Activated effector memory CD4-positive, alpha-beta T cell treated with Interleukin-2 at 50 U/mL for 16 hours (primary cell): ENCODE data around the gene SLC44A1.

Source experiments
- DNase-seq: peaks from one replicate; pipeline ENCODE4 v3.0.0-alpha.2; 2020

SLC44A1 gene

DNA sequence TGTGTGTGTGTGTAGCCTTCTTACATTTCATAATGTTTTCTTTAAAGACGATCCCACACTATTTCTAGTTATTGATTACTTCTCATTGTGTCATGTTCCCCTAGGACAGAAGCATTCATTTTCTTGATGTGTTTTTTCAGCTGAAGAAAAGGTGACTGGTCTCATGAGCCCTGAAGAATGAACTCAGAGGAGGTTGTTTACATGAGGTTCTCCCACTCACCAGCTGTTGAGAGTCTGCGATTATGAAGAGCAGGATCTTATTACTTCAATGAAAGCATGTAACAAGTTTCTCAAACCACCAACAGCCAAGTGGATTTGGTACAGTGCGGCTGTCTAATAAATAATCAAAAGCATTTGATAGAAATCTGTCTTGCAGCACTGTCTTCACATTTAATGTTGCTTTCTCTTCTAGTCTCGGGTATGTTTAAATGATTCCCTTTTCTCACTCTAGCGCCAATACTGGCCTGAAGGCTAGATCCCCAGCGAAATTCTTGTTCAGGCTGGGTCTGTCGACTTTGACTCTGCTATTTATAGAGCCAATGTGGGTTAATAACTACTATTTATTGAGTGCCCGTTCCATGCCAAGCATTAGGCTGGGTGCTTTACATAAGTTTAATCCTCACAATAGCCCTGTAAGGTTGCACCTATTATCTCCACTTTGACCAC, 193.8 kb downstream of the SLC44A1 start:
- DNase-seq, result no peak

DNA sequence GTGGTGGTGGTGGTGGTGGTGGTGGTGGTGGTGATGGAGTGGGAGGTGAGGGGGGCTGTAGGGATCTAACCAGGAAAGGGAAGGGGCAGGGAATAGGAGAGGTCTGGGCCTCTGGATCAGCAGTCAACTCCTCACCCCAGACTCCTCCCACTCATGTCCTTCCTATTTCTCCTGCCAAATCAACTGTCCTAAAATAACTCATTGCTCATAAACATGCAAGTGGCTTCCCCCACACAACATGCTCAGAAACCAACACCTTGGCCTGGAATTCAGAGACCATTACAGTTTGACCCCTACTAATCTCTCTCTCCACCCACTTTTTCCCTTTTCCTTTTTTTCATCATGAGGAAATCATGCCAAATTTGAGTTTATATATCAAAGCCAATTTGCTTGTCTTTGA, 195.0 kb downstream of the SLC44A1 start:
- no peak for DNase-seq

DNA sequence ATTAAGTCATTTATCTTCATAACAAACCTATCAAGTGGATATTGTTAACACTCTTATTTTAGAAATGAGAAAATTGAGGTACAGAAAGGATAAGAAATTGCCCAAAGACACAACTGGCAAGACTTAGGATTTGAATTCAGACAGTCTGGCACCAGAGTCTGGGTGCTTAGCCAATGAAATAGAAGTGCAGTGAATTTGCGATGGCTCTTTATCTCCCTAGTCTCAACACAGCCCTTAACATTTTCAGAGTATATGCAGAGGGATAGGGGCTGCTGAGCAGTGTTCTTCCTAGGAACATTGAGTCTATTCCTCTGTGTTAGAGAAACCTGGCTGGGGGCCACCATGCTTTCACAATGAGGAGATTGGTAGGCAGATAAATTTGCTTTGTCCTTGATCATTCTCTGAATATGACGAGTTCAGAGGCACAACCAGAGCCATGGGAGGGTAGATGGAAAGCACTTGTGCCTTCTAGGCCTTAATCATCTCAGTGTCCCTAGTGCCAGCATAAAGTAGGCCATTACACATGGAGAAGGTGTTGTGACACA, 197.2 kb downstream of the SLC44A1 start:
- no peak for DNase-seq

DNA sequence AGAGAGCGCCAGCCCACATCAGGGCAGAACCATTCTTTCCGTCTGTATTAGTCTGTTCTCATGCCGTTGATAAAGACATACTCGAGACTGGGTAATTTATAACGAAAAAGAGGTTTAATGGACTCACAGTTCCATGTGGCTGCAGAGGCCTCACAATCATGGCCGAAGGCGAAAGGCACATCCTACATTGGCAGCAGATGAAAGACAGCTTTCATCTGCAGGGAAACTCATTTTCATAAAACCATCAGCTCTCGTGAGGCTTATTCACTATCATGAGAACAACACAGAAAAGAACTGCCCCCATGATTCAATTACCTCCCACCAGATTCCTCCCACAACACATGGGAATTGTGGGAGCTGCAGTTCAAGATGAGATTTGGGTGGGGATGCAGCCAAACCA, 198.7 kb downstream of the SLC44A1 start:
- DNase-seq, result no peak

DNA sequence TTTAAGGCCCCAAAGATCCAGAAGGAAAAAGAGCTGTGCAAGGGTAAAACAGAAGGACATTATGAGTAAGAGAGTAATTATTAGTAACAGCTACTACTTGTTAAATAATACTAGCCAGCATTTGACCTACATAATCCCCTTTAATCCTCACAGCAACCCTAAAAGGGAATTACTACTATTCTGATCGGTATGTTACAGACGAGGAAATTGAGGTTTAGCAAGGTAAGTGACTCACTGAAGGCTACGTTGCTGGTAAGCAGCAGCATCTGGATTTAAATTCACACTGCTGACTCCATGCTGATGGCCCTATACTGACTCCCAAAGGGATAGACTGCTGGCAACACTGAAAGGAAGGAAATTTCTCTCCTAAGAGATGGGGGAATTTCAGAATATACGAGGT, 199.7 kb downstream of the SLC44A1 start:
- no peak for DNase-seq

DNA sequence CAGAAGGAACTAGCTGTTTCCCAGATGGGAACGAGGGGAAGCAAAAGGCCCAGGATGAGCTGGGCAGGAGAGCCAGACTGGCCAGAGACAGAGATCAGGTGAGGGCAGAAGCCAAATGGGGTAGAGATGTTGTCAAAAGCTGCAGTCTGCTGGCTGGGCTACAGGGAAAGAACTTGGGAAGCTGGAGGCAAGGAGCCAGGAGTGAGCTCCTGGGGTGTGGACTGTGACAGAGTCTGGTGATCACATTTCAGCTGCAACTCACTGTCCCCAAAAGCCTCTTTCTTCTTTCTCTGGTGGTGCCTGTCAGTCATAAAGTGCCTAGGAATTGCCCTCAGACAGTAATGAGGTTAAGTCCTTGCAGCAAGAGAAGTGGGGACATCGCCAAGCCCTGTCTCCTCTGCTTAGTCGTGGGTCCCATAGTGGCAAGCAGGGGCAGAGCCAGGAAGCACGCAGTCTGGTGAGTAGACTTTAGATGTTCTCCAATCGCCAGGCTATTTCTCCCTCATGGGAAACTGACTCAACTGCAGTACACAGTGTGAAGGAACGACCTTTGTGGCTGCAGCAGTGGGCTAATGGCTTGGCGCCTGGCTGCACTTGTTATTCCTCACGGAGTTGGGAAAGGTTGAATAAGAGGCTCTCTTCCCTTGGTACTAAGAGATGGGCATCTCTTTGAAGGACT, 200.9 kb downstream of the SLC44A1 start:
- no peak for DNase-seq

DNA sequence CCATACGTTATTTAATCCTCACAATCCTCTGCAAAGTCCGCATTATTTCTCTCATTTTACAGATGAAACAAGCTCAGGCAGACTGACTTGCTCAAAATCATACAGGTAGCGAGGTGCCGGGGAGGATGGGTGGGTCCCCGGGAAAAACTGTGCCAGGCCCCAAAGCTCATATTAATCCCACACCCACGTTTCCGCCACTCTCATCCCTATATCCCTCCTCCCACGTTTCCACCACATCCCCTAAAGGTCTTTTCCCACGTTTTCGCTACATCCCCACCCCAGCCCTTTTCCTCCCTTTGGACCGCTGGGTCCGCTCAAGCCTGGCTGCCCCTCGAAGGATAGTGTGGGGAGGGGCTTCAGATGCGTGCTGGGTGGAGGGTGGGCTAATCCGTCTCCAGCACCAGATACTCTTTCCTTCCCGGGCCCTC, 202.9 kb downstream of the SLC44A1 start:
- DNase-seq, result no peak

DNA sequence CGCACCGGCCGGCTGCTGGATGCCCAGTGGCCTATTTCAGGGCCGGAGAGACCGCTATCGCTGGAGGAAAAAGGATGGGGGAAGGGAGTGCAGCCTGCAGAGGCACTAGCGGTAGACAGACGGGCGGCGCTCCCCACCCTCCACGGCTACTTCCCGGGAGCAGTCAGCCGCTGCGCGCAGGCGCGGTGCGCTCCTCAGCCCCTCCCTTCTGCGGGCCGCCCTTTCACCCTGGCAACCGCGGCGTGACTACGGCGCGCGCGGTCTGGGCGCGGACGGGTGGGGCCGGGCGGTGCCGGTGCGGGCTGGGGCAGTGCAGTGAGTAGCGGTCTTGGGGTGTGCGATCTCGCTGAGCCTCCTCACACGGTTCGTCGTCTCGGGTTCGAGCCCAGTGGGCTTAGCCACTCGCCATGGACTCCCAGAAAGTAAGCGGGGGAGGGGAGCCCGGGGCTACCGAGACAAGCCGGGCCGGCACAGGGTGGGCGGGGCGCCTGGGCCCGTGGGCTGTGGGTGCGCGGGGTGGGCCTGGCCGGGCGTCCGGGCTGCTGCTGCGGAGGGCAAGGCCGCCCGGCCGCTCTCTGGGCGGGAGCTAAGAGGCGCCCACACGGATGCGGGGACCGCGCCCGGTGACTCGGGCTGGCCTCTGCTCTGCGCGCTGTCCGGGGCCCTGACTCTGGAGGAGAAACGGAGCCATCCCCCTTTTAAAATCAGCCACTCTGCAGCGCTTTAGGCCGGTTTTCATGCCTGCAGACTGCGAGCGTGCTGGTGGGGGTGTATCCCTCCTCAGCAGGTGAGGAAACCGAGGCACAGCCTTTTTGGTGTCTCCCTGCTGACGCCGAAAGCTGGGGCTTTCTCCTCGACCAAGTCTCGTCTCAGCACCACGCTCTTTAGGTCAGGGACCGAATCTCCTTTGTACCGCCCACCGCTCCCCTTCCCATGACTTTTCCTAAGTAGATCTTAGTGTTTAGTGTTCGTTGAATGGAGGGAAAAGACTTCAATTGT, 203.7 kb downstream of the SLC44A1 start, which contains the start of gene FSD1L:
Gene FSD1L (plus strand): TSS at position 221 of the 999 bp plus-strand sequence. CDS start 187 bp downstream, at position 408.
- peak; percentile 72 for DNase-seq

DNA sequence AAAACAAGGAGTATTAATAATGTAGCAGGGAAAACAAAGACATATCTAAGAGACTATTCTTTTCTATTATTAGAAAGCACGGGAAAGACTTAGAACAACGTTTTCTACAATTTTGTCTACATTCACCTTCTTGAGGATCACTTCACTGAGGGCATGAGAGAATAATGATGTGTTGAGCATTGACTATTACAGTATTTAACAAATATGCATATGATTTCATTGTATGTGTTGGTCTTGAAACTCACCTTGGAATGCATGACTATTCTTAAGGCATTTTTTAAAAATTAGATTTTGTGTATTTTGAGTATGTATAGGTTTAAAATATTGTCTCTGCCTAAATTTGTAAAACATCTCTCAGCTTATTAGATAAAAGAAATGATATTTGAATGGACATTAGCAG, 204.6 kb downstream of the SLC44A1 start:
- no peak for DNase-seq

DNA sequence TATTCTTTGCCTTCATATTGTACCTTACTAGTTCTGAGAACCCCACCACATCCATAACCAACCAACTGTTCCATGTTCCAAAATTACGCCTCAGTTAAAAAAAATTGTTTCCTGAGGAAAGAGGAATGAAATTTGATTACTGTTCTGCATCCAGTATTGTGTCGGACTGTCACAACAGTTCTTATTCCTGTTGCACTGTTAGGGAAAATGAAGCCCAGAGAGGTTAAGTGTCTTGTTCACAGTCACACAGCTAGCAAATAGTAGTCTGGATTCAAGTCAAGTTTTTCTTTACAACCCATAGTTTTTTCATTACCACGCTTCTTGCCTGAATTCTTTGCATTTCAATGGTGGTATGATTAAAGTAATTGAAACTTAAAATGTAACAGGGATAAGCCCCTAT, 207.7 kb downstream of the SLC44A1 start:
- no peak for DNase-seq

DNA sequence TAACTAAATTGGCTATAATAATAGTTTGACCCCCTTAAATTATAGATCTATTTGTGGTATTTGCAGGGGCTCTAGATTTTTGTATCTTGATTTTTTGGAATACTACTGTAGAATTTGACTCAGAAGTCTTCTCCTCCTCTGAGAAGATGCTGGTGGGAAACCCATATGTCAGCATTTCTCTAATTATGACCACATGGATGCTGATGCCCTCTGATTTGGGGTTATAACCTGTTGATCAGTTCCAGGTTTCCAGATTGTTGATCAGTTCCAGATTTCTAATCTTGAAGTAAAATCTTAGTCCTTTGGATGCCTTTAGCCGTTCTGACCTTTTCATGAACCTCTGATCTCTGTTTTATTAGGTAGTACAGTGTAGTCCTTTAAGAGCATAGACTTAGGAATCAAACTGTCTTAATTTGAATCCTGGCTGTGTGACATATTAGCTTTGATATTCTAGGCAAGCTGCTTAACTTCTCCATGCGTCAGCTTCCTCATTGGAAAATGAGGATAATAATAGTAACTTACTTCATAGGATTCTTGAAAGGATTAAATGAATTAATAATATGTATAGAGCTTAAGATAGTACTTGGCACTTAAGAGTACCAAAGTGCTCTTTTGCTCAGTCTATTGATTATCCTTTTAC, 211.5 kb downstream of the SLC44A1 start:
- DNase-seq, result no peak

DNA sequence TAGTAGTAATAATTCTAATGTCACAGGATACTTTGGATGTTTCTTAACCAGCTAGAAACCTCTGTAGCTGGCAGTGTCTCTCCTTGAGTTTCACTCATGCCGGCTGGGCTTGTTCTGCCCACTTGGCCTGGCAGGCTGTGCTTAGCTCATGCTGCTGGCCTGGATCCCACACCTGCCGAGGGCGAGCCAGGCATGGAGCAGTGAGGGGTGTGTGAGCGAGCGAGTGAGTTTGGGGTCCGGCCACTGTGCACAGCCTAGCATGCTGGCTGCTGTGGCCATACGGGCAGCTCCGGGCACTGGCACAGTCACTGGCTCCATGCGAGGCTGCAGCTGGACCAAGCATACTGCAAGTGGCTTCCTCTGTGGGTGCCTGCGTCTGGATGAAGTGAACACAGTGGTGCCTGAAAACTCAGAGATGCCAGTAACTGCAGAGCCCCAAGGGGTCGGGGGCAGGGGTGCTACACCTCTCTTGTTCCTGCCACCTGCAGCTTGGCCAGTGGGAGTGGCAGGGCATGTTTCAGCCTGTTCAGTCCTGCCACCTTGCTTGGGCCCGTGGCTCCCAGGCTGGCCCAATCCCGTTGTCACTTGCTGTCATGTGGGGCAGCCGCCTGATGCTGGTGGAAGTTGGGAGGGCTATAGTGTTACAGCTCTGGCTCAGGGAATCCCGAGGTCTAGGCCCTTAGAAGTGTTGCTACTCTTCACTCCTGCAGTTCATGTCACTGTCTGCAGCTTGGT, 213.3 kb downstream of the SLC44A1 start:
- DNase-seq, result no peak

DNA sequence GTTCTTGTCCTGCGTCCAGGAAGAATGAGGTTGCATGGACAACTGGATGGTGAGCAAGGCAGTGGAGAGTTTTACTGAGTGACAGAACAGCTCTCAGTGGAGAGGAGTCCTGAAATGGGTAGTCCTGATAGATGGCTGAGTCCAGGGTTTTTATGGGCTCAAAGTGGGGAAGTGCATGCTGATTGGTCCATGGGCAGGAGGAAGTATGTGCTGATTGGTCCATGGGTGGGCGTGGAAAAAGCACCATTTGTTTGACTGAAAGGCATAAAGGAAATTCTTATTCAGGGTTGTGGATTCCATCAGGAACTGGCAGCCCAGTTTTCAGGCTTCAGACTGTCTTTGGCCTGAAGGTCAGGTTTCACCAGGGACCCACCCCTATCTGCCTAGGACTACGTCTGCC, 214.0 kb downstream of the SLC44A1 start:
- no peak for DNase-seq

DNA sequence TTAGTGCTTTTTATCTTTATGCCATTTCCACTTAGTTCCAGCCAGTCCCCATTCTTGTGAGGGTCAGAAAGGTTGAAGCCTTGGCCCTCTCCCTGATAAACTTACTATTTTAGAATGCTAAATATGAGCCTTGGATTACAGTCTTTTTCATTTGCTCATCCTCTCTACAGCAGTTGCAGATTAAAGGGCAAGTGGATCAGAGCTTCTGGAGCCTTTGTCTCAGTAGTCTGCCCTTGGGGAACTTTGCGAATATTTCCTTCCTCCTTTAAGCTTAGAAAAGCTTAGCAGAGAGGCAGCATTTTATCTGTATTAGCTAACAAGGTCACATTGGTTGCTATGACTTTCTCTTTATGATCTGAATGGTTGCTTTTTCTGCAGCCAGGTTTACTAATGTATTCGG, 214.9 kb downstream of the SLC44A1 start:
- DNase-seq, result no peak

DNA sequence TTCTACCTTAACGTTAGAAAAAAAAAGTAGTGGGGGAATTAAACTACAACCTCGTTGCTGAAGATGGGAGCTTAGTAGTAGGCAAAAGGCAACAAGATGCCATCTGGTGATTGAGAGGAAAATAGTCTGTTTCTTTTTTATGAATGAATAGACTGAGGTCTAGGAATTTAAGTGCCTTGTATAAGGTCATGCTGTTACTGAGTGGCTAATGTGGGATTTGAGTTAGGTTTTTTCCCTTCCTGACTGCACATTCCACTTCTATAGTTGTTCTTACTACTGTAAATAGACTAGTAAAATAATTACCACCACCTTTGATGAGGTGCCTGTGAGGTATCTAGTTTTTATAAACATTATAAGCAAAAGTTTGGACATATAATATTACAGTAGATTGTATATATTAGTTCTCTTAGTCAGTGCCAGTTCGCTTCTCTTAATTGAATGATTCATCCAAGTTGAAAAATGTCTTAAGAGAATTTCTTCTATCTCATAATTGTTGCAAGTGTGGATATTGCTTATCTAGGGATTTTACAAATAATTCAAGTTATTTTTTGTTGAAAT, 222.5 kb downstream of the SLC44A1 start:
- no peak for DNase-seq

DNA sequence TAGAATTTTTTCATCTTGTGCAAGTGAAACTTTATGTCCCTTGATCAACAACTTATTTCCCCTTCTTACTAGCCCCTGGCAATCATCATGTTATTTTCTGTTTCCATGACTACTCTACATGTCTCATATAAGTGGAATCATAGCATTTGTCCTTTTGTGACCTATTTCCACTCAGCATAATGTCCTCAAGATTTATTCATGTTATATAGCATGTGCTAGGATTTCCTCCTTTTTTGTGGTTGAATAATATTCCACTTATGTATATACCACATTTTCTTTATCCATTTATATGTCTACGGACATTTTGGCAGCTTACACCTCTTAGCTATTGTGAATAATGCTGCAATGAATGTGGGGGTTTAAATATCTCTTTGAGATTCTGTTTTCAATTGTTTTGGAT, 224.4 kb downstream of the SLC44A1 start:
- no peak for DNase-seq

DNA sequence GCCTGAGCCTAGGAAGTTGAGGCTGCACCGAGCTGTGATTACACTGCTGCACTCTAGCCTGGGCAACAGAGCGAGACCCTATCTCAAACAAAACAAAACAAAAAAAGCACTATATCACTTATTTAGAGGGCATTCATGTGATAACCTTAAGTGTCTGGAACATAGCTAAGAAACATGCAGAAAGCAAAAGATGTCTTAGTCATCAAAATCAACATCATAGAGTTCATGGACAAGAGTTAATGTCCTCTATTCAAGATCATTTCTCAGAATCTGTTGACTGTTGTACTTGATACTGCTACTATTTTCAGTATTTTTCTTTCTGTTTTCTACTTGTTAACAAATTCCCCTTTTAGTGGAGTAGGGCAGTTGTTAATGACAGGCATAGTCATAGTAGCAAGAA, 228.8 kb downstream of the SLC44A1 start:
- DNase-seq, result no peak

DNA sequence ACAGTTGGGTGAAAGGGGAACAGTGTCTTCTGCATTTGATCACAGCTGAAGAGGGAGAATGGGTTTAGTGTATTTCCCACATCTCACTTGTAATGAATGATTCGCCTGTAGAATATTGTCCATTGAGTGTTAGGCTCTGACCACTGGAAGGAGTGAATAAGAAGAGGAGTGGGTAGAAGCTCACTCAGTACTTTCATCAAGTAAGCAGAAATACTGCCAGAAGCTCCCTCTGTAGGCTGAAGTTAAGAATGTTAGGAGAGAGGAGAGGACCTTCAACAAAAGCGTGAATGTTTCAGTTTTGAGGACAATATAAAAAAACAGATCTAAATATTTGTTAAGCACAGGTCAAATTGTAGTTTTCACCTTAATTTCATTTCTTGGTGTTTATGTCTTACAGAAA, 230.9 kb downstream of the SLC44A1 start:
- no peak for DNase-seq

DNA sequence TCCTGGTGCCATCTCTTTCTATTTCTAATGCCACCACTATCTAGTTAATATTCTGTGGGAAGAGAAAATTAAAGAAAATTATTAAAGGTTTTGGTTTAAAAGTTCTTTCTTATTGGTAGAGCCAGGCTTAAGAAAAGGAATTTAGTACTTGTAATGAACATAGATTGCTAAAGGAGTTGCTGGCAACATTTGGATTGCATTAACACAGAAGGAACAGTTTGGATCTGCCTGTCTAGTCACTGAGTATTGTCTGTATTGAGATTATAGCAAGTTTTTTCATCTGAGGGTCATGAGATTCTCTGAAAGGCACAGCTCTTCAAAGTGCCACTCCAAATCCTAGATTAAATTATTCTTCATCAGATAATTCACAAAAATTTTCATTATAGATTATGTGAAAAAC, 235.4 kb downstream of the SLC44A1 start:
- DNase-seq, result no peak

DNA sequence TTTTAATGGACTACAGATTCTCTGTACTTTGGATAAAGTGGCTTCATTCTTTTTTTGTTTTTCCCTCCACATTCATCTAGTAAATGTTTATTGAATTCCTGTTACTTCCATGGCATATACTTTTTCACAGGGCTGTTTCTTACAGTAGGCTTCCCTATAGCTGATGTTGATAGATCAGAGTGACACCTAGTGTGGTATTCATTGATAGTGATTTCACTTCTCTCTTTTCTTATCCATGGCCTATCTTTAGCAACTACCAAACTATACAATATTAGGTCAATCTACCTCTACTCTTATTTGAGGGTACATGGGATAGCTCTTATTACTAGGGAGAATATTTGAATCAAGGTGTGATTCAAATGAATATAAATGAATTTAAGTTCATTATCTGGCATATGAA, 239.2 kb downstream of the SLC44A1 start:
- no peak for DNase-seq

DNA sequence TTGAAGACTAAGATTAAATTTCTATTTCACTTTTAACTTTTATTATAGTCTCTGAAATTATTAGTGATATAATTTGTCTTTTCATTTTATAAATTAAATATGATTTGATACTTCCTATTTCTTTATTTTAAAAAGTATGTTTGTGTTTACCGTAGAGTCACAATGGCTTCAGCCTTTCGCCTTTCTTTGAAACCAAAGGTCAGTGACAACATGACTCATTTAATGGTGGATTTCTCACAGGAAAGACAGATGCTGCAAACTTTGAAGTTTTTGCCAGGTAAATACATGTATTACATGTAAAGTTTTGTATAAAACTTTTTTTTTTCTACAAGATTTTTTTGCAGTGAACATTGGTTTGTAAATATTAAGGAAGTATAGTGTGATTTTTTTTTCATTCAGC, 239.8 kb downstream of the SLC44A1 start:
- no peak for DNase-seq

DNA sequence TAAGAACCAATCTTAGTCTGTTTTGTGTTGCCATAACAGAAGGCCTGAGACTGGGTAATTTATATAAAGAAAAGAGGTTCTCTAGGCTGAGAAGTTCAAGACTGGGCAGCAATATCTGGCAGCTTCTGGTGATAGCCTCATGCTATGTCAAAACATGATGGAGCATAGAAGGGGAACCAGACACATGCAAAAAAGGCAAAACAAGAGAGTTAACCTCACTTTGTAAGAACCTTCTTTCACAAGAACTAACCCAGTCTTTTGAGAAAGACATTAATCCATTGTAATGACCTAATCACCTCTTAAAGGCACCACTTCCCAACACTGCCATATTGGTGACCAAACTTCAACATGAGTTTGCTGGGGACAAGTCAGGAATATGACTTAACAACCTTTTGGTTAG, 240.7 kb downstream of the SLC44A1 start:
- DNase-seq, result no peak
